HL-60 (cell line): ENCODE data around the gene RILP.

Experiments
- DNase-seq, 2 experiments: peaks; one replicate each; pipeline ENCODE4 v3.0.0-alpha.2; 2010 to 2020; ENCODE audit warnings: low read depth in 1 of 2, low spot score in 1 of 2
- H3K27ac ChIP-seq: fragments of 250-450 bp; sonication (Bioruptor Pico); replicated peaks from 2 replicates; pipeline ENCODE4 v1.5.1; 2020; ENCODE audit warnings: mild to moderate bottlenecking, moderate library complexity
- H3K27me3 ChIP-seq: fragments of 250-450 bp; sonication (Bioruptor Pico); 2 replicates; pipeline ENCODE4 v1.5.1; 2021; ENCODE audit warnings: mild to moderate bottlenecking, moderate library complexity; ENCODE audit not compliant: insufficient read depth, poor library complexity, severe bottlenecking
- H3K4me3 ChIP-seq: replicated peaks from 2 replicates; pipeline ENCODE4 v1.5.1; 2011; ENCODE audit warnings: mild to moderate bottlenecking, control low read depth, low read length; ENCODE audit not compliant: insufficient read depth
- CTCF ChIP-seq: IDR thresholded peaks from one replicate; pipeline ENCODE4 v1.5.1; 2011; ENCODE audit warnings: low read length, control low read depth, inconsistent platforms; ENCODE audit not compliant: insufficient read depth
- GABPA ChIP-seq: IDR thresholded peaks from 2 replicates; pipeline ENCODE4 v1.6.1; 2012; ENCODE audit warnings: low read depth
- POLR2AphosphoS5 ChIP-seq: IDR thresholded peaks from 2 replicates; pipeline ENCODE4 v1.6.1; 2012; ENCODE audit warnings: low read depth
- SPI1 ChIP-seq: IDR thresholded peaks from 2 replicates; pipeline ENCODE4 v1.6.1; 2012; ENCODE audit warnings: low read depth, mild to moderate bottlenecking, borderline replicate concordance
- TF ChIP-seq, protein P1 (sequence below): IDR thresholded peaks from 2 replicates; pipeline ENCODE4 v1.6.1; 2012; ENCODE audit warnings: low read depth; ENCODE audit not compliant: insufficient replicate concordance

RILP gene

DNA sequence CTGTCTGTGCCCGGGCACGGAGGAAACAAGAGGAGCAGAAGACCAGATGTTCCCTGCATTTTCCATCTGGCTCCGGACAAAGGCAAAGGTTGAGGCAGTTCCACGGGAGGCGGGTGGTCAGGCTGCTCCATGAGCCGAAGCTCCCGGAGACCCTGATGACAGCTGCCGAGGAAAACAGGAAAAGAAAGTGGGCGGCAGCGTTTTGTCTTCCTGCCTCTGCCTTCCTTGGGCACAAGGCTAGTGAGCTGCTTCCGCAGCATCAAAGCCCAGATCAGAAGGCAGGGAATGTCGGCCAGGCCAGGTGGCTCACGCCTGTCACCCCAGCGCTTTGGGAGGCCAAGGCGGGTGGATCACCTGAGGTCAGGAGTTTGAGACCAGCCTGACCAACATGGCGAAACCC, 37.3 kb downstream of the RILP start:
- TF ChIP-seq, protein P1, sequence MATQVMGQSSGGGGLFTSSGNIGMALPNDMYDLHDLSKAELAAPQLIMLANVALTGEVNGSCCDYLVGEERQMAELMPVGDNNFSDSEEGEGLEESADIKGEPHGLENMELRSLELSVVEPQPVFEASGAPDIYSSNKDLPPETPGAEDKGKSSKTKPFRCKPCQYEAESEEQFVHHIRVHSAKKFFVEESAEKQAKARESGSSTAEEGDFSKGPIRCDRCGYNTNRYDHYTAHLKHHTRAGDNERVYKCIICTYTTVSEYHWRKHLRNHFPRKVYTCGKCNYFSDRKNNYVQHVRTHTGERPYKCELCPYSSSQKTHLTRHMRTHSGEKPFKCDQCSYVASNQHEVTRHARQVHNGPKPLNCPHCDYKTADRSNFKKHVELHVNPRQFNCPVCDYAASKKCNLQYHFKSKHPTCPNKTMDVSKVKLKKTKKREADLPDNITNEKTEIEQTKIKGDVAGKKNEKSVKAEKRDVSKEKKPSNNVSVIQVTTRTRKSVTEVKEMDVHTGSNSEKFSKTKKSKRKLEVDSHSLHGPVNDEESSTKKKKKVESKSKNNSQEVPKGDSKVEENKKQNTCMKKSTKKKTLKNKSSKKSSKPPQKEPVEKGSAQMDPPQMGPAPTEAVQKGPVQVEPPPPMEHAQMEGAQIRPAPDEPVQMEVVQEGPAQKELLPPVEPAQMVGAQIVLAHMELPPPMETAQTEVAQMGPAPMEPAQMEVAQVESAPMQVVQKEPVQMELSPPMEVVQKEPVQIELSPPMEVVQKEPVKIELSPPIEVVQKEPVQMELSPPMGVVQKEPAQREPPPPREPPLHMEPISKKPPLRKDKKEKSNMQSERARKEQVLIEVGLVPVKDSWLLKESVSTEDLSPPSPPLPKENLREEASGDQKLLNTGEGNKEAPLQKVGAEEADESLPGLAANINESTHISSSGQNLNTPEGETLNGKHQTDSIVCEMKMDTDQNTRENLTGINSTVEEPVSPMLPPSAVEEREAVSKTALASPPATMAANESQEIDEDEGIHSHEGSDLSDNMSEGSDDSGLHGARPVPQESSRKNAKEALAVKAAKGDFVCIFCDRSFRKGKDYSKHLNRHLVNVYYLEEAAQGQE: no peak
- TF ChIP-seq SPI1: no peak
- TF ChIP-seq POLR2AphosphoS5: no peak
- TF ChIP-seq CTCF: no peak
- no peak for TF ChIP-seq GABPA
- DNase-seq: no peak
- Histone ChIP-seq H3K27me3 (no peaks in the 10 kb centered on the region), H3K4me3 (no peak overlapping the region), H3K27ac (no peak overlapping the region)

DNA sequence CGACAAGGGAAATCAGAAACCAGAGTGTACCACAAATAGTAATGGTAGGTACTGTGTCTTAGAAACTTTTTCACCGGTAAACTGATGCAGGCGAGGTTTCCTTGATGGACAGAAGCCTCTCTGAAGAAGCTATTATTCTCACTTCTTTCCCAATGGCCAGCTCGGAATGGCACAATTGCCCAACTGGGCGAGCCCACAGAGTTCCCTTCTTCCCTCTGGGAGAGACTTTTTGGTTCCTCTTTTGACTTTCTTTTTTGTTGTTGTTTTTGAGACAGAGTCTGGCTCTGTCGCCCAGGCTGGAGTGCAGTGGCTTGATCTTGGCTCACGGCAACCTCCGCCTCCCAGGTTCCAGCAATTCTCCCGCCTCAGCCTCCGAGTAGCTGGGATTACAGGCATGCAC, 38.0 kb downstream of the RILP start:
- H3K27me3 ChIP-seq: no peaks in the 10 kb centered on the region
- TF ChIP-seq CTCF: no peak
- TF ChIP-seq, protein P1: no peak
- TF ChIP-seq GABPA: no peak
- no peak for TF ChIP-seq POLR2AphosphoS5
- no peak for TF ChIP-seq SPI1
- DNase-seq: peak in 1 of 2 experiments; percentile 20
- no peak overlapping the region for H3K4me3 ChIP-seq
- H3K27ac ChIP-seq: no peak overlapping the region

- Histone ChIP-seq H3K27me3 (no peaks in the 10 kb centered on the region), H3K27ac (no peak overlapping the region), H3K4me3 (no peak overlapping the region)
- TF ChIP-seq GABPA (no peak), SPI1 (no peak), CTCF (no peak), POLR2AphosphoS5 (no peak)
- TF ChIP-seq, protein P1: no peak
- DNase-seq: no peak
Measured at GRCh38 chr17:1608676-1609075, 41.0 kb downstream of the RILP start.
